Coronary artery (tissue), 2 donors: Measurements from ENCODE around the gene C16orf78.

Experiments used
- DNase-seq: peaks from one replicate; pipeline ENCODE4 v3.0.0-alpha.2; 2017; ENCODE audit warnings: low spot score
- H3K27ac ChIP-seq, 2 donors: fragments of 200-600 bp; sonication (generic); one replicate each; pipeline ENCODE4 v1.5.1; 2016 to 2019
- H3K4me3 ChIP-seq: fragments of 200-600 bp; sonication (generic); 2 replicates; pipeline ENCODE4 v1.5.1; 2016; ENCODE audit warnings: mild to moderate bottlenecking, moderate library complexity
- CTCF ChIP-seq: fragments of 200-600 bp; sonication (generic); IDR thresholded peaks from one replicate; pipeline ENCODE4 v1.5.1; 2019; ENCODE audit warnings: antibody characterized with exemption

C16orf78 gene

DNA sequence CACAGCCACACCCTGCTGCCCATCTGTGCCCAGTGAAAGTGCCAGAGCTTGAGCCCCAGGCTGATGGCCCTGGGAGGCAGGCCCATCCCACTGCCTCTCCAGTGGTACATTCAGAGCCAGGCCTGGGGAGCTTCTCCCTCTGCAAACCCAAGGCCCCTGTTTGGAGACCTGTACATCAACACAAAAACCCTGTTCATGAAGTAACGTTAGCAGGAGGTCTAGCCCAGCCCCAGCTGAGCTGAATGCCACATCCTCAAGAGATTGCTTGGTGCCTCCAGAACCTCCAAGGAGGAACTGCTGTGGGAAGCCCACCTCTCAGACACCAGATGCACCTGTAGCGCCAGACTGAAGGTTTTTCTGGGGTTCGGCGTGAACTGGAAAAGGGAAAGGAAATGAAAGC is 31.5 kb downstream of the C16orf78 start:
- H3K4me3 ChIP-seq: no peak overlapping the region
- H3K27ac ChIP-seq: no peak overlapping the region
- DNase-seq: peak; percentile 46
- no peak for TF ChIP-seq CTCF

GRCh38 chr16:49405530-49405929 is 31.9 kb downstream of the C16orf78 start:
- TF ChIP-seq CTCF: no peak
- DNase-seq: no peak
- no peak overlapping the region for H3K4me3 ChIP-seq

DNA sequence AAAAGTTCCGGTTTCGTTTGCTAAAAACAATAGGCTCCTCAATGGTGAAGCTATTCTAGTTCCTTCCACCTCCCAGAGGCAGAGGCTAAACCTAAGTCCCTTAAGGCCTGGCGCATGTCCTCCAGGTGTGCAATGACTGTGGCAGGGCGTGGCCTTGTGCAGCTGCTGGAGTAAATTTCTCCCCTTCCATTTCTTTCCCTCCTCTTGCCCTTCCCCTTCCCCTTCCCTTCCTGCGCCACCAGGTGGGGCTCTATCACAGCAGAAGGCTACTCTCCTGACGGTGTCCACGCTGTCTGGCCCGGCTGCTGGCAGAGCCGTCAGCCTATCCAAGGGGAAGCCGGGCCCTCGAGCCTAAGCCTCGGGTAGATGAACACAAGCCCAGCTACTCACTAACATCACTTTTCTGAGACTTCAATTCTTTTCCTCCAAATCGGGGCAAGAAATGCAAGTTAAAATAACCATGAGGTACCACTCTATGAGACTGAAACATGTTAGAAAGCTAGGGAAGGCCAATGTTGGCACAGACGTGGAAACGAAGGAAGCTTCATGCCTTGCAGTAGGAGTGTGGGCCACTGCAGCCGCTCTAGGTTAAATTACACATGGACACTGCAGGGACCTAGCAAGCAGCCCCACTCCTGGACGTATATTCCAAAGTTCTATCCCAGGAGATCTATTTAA is 34.4 kb downstream of the C16orf78 start:
- Histone ChIP-seq H3K4me3 (peak overlapping the region; percentile 23), H3K27ac (no peak overlapping the region)
- peak; percentile 87 for TF ChIP-seq CTCF
- peak; percentile 81 for DNase-seq

More at GRCh38 chr16:49405530-49405929, 31.9 kb downstream of the C16orf78 start:
- no peak overlapping the region for H3K27ac ChIP-seq

GRCh38 chr16:49409121-49409520 is 35.5 kb downstream of the C16orf78 start:
- Histone ChIP-seq H3K27ac (no peak overlapping the region), H3K4me3 (no peak overlapping the region)
- no peak for TF ChIP-seq CTCF
- DNase-seq: peak; percentile 50

- peak; percentile 47 for DNase-seq
- no peak for TF ChIP-seq CTCF
- no peak overlapping the region for H3K27ac ChIP-seq
- H3K4me3 ChIP-seq: no peak overlapping the region
Measured at GRCh38 chr16:49410226-49410625, 36.6 kb downstream of the C16orf78 start.

- DNase-seq: no peak
- Histone ChIP-seq H3K4me3 (no peak overlapping the region), H3K27ac (no peak overlapping the region)
- no peak for TF ChIP-seq CTCF
Measured at GRCh38 chr16:49411121-49411970, 37.7 kb downstream of the C16orf78 start.

- Histone ChIP-seq H3K4me3 (no peak overlapping the region), H3K27ac (no peak overlapping the region)
- no peak for TF ChIP-seq CTCF
- no peak for DNase-seq
Measured at GRCh38 chr16:49414671-49415070, 41.1 kb downstream of the C16orf78 start.
